Omental fat pad (tissue), 4 donors: ENCODE measurements around the gene PACS2. TPM values are rescaled to one million over a fixed set of nuclear protein-coding genes. Genes with fewer than 3 reads are reported as not detected.

ENCODE experiments used
- ATAC-seq: fragments of 150-250 bp; one replicate; pipeline ENCODE4 v1.9.1; 2016; ENCODE audit warnings: mild to moderate bottlenecking, moderate library complexity; ENCODE audit not compliant: low FRiP score
- DNase-seq: peaks from one replicate; pipeline ENCODE4 v3.0.0-alpha.2; 2019; ENCODE audit warnings: low spot score
- total RNA-seq, 4 donors: library from RNA; depleted of rRNA; stranded (reverse); fragments of >200 nt; gene quantifications; one replicate each; pipeline ENCODE4 v1.1.0, GENCODE V29; 2016
- TF ChIP-seq, protein P1 (sequence below), 3 donors: fragments of 450-650 bp; IDR thresholded peaks; one replicate each; pipeline ENCODE4 v1.5.1; 2016 to 2017; ENCODE audit warnings: antibody characterized with exemption in 3 of 3, mild to moderate bottlenecking in 3 of 3, moderate library complexity in 2 of 3

PACS2 gene
- total RNA-seq, 4 donors from 2014 or later, result 47.5 to 78.5 (median 68.9) TPM

DNA sequence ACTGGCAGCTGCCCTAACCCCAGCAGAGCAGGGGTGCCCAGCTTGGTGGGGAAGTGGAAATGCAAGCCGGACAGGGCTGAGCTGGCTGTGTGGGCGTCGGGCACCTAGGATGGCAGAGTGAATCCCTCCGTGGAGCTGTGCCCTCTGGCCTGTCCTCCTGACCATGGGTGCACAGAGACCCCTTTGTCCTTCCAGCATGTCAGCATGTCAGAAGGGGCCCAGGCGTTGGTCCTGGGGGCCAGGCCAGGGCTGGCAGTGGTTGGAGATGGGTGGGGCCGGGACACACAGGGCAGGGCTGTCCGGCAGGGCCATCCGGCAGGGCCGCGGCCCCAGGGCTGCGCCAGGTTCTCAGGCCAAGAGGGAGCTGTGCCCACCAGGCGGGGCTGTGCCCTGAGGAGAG lies 75.0 kb downstream of the PACS2 start:
- DNase-seq, result no peak
- no peak for ATAC-seq
- TF ChIP-seq, protein P1, sequence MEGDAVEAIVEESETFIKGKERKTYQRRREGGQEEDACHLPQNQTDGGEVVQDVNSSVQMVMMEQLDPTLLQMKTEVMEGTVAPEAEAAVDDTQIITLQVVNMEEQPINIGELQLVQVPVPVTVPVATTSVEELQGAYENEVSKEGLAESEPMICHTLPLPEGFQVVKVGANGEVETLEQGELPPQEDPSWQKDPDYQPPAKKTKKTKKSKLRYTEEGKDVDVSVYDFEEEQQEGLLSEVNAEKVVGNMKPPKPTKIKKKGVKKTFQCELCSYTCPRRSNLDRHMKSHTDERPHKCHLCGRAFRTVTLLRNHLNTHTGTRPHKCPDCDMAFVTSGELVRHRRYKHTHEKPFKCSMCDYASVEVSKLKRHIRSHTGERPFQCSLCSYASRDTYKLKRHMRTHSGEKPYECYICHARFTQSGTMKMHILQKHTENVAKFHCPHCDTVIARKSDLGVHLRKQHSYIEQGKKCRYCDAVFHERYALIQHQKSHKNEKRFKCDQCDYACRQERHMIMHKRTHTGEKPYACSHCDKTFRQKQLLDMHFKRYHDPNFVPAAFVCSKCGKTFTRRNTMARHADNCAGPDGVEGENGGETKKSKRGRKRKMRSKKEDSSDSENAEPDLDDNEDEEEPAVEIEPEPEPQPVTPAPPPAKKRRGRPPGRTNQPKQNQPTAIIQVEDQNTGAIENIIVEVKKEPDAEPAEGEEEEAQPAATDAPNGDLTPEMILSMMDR (IDR thresholded peaks at IDR 0.05), result no peak

GRCh38 chr14:105389976-105390848 lies 75.7 kb downstream of the PACS2 start:
- ATAC-seq, result no peak
- TF ChIP-seq, protein P1 (IDR thresholded peaks at IDR 0.05), result no peak
- DNase-seq, result no peak

GRCh38 chr14:105390849-105391500 lies 76.4 kb downstream of the PACS2 start:
- DNase-seq, result no peak
- ATAC-seq, result no peak
- TF ChIP-seq, protein P1 (IDR thresholded peaks at IDR 0.05), result no peak

DNA sequence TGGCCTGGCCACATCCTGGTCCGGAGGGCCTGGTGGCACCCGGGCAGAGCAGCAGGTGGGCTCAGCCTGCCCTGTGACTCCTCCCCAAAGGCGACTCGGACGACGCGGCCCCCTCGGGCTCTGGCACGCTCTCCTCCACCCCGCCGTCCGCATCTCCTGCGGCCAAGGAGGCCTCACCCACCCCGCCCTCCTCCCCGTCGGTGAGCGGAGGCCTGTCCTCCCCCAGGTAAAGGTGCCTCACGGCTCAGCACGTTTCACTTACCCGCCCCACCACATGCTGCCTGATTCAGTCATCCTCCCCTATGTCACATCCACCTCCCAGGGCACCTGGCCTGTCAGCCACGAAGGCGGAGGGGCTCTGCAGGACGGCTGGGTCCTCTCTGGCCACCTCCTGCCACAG lies 77.0 kb downstream of the PACS2 start:
- DNase-seq (no peak), ATAC-seq (no peak)
- TF ChIP-seq, protein P1 (IDR thresholded peaks at IDR 0.05), result no peak

DNA sequence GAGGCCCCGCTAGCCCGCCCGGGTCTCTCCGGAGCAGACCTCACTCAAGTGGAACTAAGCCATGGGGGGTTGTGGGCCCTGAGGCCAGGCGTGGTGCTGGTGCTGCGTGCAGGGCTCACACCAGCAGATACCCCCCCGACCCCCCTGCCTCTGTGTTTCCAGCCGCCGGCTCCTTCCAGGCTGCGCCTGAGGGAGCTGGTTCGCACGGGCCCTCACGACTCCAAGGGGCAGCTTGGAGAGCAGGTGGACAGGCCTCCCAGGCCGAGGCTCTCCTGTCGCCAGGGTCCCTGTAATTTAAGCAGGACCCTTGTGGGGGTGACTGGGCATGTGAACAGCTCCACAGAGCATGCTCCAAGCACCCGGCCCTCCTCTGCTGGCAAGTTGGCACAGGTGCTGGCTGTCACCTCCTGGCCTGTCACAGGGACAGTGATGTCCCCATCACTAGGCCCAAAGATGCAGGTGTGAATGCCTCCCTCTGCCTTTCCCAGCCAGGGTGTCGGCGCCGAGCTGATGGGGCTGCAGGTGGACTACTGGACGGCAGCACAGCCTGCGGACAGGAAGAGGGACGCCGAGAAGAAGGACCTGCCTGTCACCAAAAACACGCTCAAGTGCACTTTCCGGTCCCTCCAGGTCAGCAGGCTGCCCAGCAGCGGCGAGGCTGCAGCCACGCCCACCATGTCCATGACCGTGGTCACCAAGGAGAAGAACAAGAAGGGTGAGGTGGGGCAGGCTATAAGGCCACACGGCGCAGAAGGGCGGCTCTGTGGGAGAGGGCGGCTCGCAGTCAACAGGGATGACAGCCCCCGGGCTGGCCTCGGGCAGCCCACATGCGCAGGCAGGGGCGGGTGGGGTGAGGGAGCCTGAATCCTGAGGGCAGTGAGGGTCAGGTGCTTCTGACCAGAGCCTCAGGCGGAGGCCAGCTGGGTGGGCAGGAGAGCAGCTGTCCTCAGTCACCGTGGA lies 77.9 kb downstream of the PACS2 start:
- TF ChIP-seq, protein P1 (IDR thresholded peaks at IDR 0.05), result no peak
- DNase-seq (no peak), ATAC-seq (no peak)

DNA sequence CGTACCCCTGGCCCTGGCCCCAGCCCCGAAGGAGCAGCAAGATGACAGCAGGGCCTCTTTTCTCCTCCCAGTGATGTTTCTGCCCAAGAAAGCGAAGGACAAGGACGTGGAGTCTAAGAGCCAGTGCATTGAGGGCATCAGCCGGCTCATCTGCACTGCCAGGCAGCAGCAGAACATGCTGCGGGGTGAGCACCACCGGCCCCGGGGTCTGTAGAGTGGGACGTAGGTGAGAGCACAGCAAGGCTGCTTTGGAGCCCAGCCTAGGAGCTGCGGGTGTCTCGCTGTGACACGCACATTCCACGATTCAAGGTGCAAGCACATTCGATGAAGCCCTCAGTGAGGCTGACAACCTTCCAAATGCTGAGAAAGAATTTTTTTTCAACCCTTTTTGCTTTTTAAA lies 78.6 kb downstream of the PACS2 start:
- TF ChIP-seq, protein P1 (IDR thresholded peaks at IDR 0.05), result no peak
- no peak for DNase-seq
- ATAC-seq, result no peak
